ENCODE results near the gene IQSEC1. TPM values are rescaled to one million over a fixed set of nuclear protein-coding genes. Genes with fewer than 3 reads are reported as not detected.

Gene IQSEC1
- total RNA-seq, 2 donors from 2014 or later = 31.2 to 53.5 TPM

DNA sequence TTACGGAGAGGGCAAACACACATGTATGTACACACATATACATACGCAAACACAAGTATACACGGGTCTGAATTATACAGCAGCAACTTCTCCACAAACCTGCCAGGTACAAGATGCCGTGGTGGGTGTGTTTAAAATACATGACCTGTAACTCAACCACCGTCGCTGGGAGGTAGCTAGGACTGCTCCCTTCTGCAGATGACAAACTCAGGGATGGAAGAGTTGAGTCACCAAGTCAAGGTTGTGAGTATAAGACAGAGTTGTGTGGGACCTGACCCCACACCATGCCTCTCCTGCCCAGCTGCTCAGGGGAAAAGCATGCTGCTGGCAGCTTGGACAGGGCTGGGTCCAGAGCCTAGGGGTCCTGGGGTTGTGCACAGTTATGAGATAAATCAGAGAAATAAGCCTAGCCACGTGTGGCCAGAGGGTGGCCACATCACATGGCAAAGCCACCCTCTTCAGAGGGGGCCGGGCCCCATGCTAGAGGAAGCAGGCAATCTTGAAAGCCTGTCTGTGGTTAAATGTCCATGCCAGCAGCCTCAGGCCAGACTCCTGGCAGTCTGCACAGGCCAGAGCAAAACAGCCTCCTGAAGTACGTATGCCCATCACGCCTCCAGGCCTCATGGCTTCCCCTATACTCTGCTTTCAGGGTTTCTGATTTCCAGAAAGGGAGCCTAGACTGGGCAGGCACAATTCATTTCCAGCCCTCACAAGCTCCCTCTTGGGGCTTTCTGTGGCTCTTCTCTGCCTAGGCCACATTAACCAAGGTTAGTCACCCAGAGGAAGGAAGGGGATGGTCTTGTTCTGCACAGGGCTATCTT is 124.1 kb downstream of the IQSEC1 start:
- DNase-seq (peak; percentile 67 to 70), ATAC-seq (replicated peaks in 1 of 2) (peak; percentile 88 to 92)
- H3K27ac Mint-ChIP-seq = peak overlapping the region; percentile 89
- H3K4me3 Mint-ChIP-seq = peak overlapping the region; percentile 51 to 78
- H3K27me3 Mint-ChIP-seq (ENCODE audit: low read depth) = no peaks in the 10 kb centered on the region
- H3K9me3 Mint-ChIP-seq = no peaks in the 10 kb centered on the region
- peaks cover 43% of the 10 kb centered on the region for H3K4me1 Mint-ChIP-seq (ENCODE audit: low read depth)
- no peaks in the 10 kb centered on the region for H3K36me3 Mint-ChIP-seq (ENCODE audit: insufficient read depth in 2 of 2)

DNA sequence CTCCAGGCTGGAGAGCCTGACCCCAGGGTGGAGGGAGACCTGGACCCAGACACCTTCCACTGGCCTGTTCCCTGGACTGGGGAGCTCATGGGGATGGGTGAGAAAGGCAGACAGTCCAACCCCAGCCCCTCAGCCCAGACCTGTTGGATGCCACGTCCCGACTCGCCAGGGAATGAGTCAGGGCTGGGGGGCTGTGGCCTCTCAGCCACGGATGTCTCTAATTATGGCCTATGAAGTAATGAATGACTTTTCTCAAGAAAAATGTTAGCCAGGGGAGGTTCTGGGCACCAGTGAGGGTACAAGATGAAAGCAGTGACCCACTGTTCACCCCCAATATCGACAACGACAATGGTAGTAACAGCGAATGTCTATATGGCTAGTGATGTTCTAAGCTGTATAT is 124.9 kb downstream of the IQSEC1 start:
- no peaks in the 10 kb centered on the region for H3K9me3 Mint-ChIP-seq
- peak overlapping the region; percentile 51 to 78 for H3K4me3 Mint-ChIP-seq
- ATAC-seq (replicated peaks in 1 of 2) = no peak
- peaks cover 42% of the 10 kb centered on the region for H3K4me1 Mint-ChIP-seq (ENCODE audit: low read depth)
- H3K36me3 Mint-ChIP-seq (ENCODE audit: insufficient read depth in 2 of 2) = no peaks in the 10 kb centered on the region
- peak overlapping the region; percentile 89 for H3K27ac Mint-ChIP-seq
- H3K27me3 Mint-ChIP-seq (ENCODE audit: low read depth) = no peaks in the 10 kb centered on the region
- DNase-seq = no peak

GRCh38 chr3:12947504-12948369 is 125.5 kb downstream of the IQSEC1 start:
- H3K27ac Mint-ChIP-seq = peak overlapping the region; percentile 89
- H3K27me3 Mint-ChIP-seq (ENCODE audit: low read depth) = no peaks in the 10 kb centered on the region
- peak overlapping the region; percentile 51 to 78 for H3K4me3 Mint-ChIP-seq
- H3K9me3 Mint-ChIP-seq = no peaks in the 10 kb centered on the region
- H3K4me1 Mint-ChIP-seq (ENCODE audit: low read depth) = peaks cover 42% of the 10 kb centered on the region
- H3K36me3 Mint-ChIP-seq (ENCODE audit: insufficient read depth in 2 of 2) = no peaks in the 10 kb centered on the region
- ATAC-seq (replicated peaks in 1 of 2) (no peak), DNase-seq (no peak)

DNA sequence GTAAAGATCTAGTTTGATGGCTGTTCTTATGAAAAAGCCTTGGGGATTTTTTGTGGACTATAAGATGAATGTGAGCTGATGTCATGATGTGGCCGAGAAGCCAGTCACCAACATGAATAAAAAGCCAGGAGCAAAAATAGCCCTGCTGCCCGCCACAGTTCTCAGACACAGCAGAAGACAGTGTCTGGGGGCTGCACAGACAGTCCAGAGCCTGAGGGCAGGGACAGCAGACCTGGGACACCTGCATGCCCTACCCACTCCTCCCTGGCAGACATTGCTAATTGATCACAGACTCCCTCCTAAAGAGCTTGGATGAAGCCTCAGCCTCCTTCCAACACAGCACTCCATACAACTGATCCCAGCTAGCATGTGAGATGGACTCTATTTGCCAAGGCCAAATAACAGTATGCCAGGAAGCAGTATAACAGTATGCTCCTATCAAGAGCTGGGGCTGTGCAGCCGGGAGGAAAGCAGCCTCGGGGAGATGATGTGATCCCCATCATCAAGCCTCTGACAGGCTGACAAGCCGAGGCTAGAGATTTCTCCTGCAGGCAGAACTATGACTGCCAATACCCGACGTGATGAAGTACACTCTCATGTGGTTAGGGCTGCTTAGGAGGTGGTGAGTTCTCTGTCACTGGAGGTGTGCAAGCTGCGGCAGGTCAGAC is 126.4 kb downstream of the IQSEC1 start:
- no peak overlapping the region for H3K27ac Mint-ChIP-seq
- no peaks in the 10 kb centered on the region for H3K36me3 Mint-ChIP-seq (ENCODE audit: insufficient read depth in 2 of 2)
- H3K4me3 Mint-ChIP-seq = no peak overlapping the region
- ATAC-seq (replicated peaks in 1 of 2) = no peak
- no peaks in the 10 kb centered on the region for H3K27me3 Mint-ChIP-seq (ENCODE audit: low read depth)
- no peak for DNase-seq
- no peaks in the 10 kb centered on the region for H3K9me3 Mint-ChIP-seq
- peaks cover 42% of the 10 kb centered on the region for H3K4me1 Mint-ChIP-seq (ENCODE audit: low read depth)

DNA sequence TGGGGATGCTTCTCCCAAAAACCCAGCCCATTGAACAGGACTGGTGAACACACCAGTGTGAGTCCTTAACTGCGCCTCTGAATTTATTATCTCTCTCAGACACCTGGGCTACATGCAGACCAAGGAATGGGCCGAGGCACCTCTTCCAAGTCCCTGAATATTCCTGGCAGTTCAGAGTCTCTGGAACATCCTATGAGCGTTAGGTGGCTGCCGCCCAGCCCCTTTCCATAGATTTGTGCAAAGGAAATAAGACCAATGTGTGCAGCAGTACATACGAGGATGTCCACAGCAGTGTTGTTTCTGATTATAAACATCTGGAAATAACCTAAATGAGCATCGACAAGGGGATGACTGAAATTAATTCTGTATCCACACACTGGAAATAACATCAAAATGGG is 127.0 kb downstream of the IQSEC1 start:
- no peaks in the 10 kb centered on the region for H3K9me3 Mint-ChIP-seq
- no peak for DNase-seq
- H3K27me3 Mint-ChIP-seq (ENCODE audit: low read depth) = no peaks in the 10 kb centered on the region
- H3K27ac Mint-ChIP-seq = peak overlapping the region; percentile 30
- H3K36me3 Mint-ChIP-seq (ENCODE audit: insufficient read depth in 2 of 2) = no peaks in the 10 kb centered on the region
- H3K4me3 Mint-ChIP-seq = no peak overlapping the region
- ATAC-seq (replicated peaks in 1 of 2) = no peak
- H3K4me1 Mint-ChIP-seq (ENCODE audit: low read depth) = peaks cover 38% of the 10 kb centered on the region

DNA sequence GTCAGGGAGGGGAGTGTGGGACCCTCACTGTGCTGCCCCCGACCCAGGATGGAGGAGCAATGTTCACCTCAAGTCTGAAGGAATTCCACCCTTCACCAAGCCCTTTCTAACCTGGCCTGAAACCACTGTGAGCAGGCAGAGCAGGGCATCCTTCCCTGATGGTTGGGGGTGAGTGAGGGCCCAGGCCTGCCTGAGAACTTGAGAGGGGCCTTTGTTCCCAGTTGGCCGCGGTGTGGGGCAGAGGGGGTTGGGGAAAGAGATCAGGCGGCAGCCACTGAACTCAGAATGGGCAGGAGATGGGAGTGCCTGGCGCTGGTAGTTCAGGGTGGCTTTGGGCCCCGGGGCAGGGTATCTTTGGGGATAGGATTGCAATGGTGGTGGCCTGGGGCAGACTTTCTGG is 128.4 kb downstream of the IQSEC1 start:
- ATAC-seq (replicated peaks in 1 of 2) (no peak), DNase-seq (no peak)
- Mint-ChIP-seq H3K27ac (no peak overlapping the region), H3K4me1 (ENCODE audit: low read depth) (peaks cover 33% of the 10 kb centered on the region), H3K4me3 (no peak overlapping the region), H3K9me3 (no peaks in the 10 kb centered on the region), H3K36me3 (ENCODE audit: insufficient read depth in 2 of 2) (no peaks in the 10 kb centered on the region), H3K27me3 (ENCODE audit: low read depth) (no peaks in the 10 kb centered on the region)

- DNase-seq (no peak), ATAC-seq (replicated peaks in 1 of 2) (no peak)
- Mint-ChIP-seq H3K36me3 (ENCODE audit: insufficient read depth in 2 of 2) (no peaks in the 10 kb centered on the region), H3K4me1 (ENCODE audit: low read depth) (peaks cover 28% of the 10 kb centered on the region), H3K9me3 (no peaks in the 10 kb centered on the region), H3K27ac (no peak overlapping the region), H3K27me3 (ENCODE audit: low read depth) (no peaks in the 10 kb centered on the region), H3K4me3 (no peak overlapping the region)
Measured at GRCh38 chr3:12944413-12944812, 128.8 kb downstream of the IQSEC1 start.

- Mint-ChIP-seq H3K4me3 (no peak overlapping the region), H3K9me3 (no peaks in the 10 kb centered on the region), H3K36me3 (ENCODE audit: insufficient read depth in 2 of 2) (no peaks in the 10 kb centered on the region), H3K4me1 (ENCODE audit: low read depth) (peaks cover 18% of the 10 kb centered on the region), H3K27ac (no peak overlapping the region), H3K27me3 (ENCODE audit: low read depth) (no peaks in the 10 kb centered on the region)
- ATAC-seq (replicated peaks in 1 of 2) (no peak), DNase-seq (no peak)
Measured at GRCh38 chr3:12943124-12944021, 129.9 kb downstream of the IQSEC1 start.

DNA sequence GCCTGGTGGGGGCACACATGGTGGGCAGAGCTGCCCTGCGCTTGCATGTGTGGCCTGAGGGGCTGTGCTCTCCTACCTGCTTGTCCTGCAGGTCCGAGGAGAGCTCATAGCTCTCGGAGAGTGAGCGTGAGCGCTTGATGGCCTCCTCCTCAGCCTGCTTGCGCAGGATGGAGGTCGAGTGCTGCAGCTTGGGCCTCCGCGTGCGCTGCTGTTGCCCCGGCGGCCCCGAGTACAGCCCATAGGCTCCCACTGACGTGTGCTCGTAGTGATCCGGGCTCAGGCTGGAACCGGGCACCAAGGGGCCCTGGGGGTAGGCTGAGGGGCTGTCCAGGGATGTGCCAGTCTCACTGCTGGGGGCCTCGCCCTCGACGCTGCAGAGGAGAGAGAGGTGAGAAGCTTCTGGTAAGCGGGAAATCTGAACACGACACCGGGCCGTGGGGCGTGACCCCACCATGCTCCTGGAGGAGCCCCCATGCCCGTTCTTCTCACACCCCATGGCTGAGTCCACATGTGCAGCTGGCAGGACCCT is 131.7 kb downstream of the IQSEC1 start:
- H3K27me3 Mint-ChIP-seq (ENCODE audit: low read depth) = no peaks in the 10 kb centered on the region
- ATAC-seq (replicated peaks in 1 of 2) = no peak
- H3K27ac Mint-ChIP-seq = no peak overlapping the region
- no peaks in the 10 kb centered on the region for H3K36me3 Mint-ChIP-seq (ENCODE audit: insufficient read depth in 2 of 2)
- H3K4me1 Mint-ChIP-seq (ENCODE audit: low read depth) = peaks cover 4% of the 10 kb centered on the region
- no peaks in the 10 kb centered on the region for H3K9me3 Mint-ChIP-seq
- no peak overlapping the region for H3K4me3 Mint-ChIP-seq
- DNase-seq = no peak

GRCh38 chr3:12940854-12941253 is 132.4 kb downstream of the IQSEC1 start:
- ATAC-seq (replicated peaks in 1 of 2) (peak in 1 of 2 donors; percentile 17), DNase-seq (no peak)
- no peaks in the 10 kb centered on the region for H3K27me3 Mint-ChIP-seq (ENCODE audit: low read depth)
- H3K9me3 Mint-ChIP-seq = no peaks in the 10 kb centered on the region
- H3K36me3 Mint-ChIP-seq (ENCODE audit: insufficient read depth in 2 of 2) = no peaks in the 10 kb centered on the region
- no peaks in the 10 kb centered on the region for H3K4me1 Mint-ChIP-seq (ENCODE audit: low read depth)
- H3K4me3 Mint-ChIP-seq = no peak overlapping the region
- H3K27ac Mint-ChIP-seq = no peak overlapping the region

GRCh38 chr3:12939137-12939536 is 134.1 kb downstream of the IQSEC1 start:
- ATAC-seq (replicated peaks in 1 of 2) = no peak
- no peak for DNase-seq
- Mint-ChIP-seq H3K36me3 (ENCODE audit: insufficient read depth in 2 of 2) (no peaks in the 10 kb centered on the region), H3K27ac (no peak overlapping the region), H3K9me3 (no peaks in the 10 kb centered on the region), H3K27me3 (ENCODE audit: low read depth) (no peaks in the 10 kb centered on the region), H3K4me3 (no peak overlapping the region), H3K4me1 (ENCODE audit: low read depth) (no peaks in the 10 kb centered on the region)

DNA sequence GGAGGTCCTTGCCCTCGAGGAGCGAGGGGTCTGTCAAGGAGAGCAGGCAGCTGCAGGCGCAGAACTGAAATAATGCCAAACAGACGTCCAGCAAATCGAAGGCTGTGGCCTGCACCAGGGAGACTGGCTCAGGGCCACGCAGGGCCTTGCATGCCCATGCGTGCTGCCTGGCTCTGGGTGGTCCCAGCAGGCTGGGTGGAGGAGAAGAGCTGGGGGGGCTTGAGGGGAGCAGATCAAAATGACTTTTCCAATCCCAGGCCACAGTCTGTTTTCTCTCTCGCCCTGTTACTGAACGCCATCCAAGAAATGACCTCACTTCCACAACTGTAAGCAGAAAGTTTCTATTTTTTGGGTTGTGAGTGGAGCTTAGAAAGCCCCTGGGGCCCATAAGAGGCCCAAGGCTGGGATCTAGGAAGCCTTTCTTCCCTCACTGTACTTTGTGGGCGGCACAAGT is 134.9 kb downstream of the IQSEC1 start:
- no peak for ATAC-seq (replicated peaks in 1 of 2)
- Mint-ChIP-seq H3K36me3 (ENCODE audit: insufficient read depth in 2 of 2) (no peaks in the 10 kb centered on the region), H3K27ac (no peak overlapping the region), H3K9me3 (no peaks in the 10 kb centered on the region), H3K27me3 (ENCODE audit: low read depth) (no peaks in the 10 kb centered on the region), H3K4me1 (ENCODE audit: low read depth) (no peaks in the 10 kb centered on the region), H3K4me3 (no peak overlapping the region)
- DNase-seq = no peak

All from activated T-cell treated with anti-CD3 and anti-CD28 coated beads, Interleukin-2, amount 50 U/mL, for 72 hours (primary cell).